Activated naive CD4-positive, alpha-beta T cell (primary cell): ENCODE measurements around the gene MAP4K1.
"Not testable (repeated sequence)": the region's sequence is repeated elsewhere in the genome, so short reads cannot be mapped to it uniquely, and the experiment has no call there.

Experiments
- DNase-seq, 4 experiments: peaks; one replicate each; lab custom pipeline; 2025; lab: John Stamatoyannopoulos, UW

Gene MAP4K1

DNA sequence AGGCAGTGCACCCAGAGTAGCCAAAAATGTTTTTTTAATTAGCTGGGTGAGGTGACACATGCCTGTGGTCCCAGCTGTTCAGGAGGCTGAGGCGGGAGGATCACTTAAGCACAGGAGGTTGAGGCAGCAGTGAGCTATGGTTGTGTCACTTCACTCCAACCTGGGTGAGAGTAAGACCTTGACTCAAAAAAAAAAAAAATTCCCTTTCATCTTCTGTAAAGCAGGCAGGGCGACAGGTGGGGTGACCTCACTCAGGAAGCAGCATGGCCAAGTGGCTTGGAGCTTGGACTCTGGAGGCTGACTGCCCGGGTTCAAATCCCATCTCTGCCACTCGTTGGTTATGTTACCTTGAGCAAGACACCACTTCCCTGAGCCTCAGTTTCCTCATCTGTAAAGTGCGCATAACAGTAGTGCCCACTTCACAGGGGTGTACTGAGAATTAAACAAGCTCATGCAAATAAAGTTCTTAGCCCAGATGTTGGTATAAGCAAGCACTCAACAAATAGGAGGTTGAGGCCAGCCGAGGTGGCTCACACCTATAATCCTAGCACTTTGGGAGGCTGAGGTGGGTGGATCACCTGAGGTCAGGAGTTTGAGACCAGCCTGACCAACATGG lies 48.3 kb downstream of the MAP4K1 start:
- DNase-seq, result no peak

DNA sequence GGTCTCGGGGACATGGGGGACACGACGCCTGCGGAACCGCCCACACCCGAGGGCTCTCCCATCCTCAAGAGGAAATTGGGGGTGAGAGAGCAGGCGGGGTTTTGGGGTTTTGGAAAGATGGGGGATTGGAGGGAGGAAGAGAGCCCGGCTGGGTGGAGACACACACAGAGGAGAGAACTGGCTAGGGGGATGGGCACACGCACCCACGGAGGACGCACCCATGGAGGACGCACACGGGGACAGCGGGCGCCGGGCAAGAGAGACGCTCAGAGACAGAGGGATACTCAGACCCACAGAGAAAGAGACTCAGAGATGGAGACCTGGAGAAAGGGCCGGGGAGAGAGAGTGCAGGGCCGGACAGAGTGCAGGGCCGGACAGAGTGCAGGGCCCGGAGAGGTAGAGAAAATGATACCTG lies 52.1 kb downstream of the MAP4K1 start:
- DNase-seq, result no peak

DNA sequence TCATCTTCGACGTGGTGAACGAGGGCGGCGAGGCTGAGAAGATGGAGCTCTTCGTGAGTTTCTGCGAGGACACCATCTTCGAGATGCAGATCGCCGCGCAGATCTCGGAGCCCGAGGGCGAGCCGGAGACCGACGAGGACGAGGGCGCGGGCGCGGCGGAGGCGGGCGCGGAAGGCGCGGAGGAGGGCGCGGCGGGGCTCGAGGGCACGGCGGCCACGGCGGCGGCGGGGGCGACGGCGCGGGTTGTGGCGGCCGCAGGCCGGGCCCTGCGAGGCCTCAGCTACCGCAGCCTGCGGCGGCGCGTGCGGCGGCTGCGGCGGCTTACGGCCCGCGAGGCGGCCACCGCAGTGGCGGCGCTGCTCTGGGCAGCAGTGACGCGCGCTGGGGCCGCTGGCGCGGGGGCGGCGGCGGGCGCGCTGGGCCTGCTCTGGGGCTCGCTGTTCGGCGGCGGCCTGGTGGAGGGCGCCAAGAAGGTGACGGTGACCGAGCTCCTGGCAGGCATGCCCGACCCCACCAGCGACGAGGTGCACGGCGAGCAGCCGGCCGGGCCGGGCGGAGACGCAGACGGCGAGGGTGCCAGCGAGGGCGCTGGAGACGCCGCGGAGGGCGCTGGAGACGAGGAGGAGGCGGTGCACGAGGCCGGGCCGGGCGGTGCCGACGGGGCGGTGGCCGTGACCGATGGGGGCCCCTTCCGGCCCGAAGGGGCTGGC lies 52.6 kb downstream of the MAP4K1 start:
- DNase-seq, result no peak

DNA sequence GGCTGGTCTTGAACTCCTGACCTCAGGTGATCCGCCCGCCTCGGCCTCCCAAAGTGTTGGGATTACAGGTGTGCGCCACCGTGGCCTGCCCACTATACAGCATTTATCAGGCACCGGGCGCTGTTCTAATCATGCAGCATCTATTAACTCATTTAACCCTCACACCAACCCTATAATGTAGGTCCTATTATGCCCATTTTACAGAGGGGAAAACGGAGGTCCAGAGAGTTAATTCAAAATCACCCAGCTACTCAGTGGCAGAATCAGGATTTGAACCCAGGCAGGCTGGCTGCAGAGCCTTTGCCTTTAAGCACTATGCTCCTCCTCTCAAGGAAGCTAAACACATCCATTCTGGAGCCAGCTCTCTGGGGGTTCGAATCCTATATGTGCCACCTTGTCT lies 54.3 kb downstream of the MAP4K1 start:
- no peak for DNase-seq

DNA sequence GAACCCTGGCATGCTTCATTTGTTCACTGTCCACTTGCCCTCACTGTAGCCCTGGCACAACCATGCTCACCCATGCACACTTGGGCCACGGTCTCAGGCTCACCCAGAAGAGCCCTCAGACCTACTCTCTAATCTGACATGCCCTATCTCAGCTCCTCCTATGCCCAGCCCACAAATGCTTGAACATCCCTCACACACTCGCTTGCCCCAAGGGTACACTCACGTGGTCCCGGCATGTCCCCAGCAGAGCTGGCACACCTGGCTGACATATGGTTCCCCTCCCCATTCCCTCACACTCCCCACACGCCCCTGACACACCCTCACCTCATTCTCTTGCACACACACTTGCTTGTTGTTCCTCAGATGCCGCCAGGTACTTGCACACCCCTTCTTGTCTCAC lies 55.7 kb downstream of the MAP4K1 start:
- no peak for DNase-seq

DNA sequence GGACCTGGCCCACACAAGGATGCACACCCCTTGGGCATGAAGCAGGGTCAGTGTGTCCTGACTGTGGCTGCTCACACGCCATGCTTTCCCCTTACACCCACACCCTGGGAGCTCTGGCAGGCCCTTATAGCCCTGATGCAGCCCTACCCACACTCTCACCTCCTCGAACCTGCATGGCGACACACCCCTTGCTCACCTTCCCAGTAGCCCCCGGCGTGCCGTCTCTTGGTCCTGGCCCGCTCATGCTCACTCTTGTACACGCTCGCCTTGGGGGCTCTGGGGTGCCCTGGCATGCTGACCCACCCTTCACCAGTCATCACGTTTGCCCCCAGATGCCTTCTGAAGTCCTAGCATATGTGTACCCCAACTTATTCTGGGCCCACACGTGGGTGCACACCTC lies 56.1 kb downstream of the MAP4K1 start:
- no peak for DNase-seq

DNA sequence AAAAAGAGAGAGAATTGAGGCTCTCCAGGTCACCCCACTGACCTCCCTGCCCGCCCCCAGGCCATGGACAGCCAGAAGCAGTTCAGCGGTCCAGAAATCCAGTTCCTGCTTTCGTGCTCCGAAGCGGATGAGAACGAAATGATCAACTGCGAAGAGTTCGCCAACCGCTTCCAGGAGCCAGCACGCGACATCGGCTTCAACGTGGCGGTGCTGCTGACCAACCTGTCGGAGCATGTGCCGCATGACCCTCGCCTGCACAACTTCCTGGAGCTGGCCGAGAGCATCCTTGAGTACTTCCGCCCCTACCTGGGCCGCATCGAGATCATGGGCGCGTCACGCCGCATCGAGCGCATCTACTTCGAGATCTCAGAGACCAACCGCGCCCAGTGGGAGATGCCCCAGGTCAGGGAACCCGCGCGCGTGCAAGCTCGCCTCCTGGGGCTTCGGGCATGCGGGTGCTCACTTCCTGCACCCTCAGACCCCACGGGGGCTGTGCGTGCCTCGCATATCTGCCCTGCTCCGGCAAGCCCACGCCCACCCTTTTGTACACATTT lies 56.6 kb downstream of the MAP4K1 start:
- DNase-seq, result no peak

DNA sequence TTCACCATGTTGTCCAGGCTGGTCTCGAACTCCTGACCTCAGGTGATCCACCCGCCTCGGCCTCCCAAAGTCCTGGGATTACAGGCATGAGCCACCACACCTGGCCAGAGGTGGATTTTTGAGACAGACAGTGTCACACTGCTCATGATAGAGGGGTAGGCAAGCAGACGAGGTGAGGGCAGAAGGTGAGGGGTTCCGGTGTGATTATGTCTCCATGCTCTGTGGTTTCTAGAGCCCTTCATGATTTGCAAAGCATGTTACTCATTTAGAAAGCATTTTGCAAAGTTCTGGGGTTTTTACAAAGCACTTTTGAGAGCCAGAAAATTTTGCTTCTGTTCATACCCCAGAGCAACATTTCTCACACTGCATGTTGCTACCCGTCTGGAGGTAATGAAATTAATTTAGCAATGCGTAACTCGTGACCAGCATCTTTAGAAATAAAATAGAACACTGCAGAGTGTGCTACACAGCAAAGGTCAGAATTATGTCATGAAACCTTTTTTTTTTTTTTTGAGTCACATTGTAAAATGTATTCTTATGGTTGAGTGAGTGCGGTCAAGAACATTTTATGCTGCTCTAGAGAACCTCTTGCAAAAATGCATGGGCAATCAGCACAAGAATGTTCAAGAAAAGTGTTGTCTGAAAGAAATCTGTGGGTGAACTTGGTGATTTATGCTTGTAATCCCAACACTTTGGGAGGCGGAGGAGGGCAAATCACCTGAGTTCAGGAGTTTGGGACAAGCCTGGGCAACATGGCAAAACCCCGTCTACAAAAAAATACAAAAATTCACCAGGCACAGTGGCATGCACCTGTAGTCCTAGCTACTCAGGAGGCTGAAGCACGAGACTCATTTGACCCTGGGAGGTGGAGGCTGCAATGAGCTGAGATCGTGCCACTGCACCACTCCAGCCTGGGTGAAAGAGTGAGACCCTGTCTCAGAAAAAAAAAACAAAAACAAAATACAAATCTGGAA lies 58.0 kb downstream of the MAP4K1 start:
- DNase-seq, result no peak

DNA sequence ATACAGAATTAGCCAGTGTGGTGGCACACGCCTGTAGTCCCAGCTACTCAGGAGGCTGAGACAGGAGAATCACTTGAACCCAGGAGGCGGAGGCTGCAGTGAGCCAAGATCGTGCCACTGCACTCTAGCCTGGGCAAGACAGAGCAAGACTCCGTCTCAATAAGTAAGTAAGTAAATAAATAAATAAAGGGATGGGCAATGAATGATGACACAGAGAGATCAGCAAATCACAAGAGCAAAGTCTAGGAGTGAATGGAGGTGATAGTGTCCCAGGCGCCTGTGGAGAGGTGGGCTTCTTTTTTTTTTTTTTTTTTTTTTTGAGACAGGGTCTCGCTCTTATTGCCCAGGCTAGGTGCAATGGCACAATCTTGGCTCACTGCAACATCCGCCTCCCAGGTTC lies 58.8 kb downstream of the MAP4K1 start:
- DNase-seq, result not testable (repeated sequence)

DNA sequence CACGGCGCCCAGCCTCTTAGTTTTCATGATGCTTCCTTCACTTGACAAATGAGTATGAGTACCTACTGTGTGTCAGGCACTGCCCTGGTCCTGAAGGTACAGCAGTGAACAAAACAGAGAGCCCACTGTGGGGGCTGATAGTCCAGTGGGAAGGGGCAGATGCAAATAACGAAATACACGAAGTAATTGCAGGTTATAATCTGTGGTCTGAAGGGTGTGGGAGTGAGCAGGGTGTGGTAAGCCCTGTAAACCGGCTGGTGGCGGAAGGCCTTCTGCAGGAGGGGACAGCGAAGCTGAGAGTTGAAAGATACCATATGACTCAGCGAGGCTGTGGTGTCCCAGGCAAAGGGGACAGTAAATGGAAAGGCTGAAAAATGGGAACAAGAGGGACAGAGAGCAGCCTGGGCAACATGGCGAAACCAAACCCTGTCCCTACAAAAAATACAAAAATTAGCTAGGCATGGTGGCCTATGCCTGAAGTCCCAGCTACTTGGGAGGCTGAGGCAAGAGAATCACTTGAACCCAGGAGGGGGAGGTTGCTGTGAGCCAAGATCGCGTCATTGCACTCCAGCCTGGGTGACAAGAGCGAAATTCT lies 60.5 kb downstream of the MAP4K1 start:
- no peak for DNase-seq

DNA sequence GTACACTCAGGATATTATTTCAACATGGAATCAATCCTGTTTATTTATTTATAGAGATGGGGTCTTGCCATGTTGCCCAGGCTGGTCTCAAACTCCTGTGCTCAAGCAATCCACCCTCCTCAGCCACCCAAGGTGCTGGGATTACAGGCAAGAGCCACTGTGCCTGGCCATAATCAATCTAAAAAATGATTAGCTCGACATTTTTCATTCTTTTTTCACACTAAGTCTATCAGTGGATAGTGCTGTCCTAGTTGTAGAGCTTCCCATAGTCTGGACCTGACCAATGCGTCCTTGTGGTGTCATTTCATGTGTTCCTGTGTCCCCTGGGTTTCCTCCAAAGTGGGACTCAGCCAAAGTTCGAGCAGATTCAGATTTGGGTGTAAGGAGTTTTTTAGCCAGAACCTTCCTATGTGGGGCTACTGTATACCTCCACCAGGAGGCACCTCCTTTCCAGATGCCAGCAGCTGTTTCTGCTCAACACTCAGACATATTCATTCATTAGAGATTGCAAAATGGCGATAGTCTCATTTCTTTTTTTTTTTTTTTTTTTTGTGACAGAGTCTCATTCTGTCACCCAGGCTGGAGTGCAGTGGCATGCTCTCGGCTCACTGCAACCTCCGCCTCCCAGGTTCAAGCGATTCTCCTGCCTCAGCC lies 61.1 kb downstream of the MAP4K1 start:
- DNase-seq, result no peak

DNA sequence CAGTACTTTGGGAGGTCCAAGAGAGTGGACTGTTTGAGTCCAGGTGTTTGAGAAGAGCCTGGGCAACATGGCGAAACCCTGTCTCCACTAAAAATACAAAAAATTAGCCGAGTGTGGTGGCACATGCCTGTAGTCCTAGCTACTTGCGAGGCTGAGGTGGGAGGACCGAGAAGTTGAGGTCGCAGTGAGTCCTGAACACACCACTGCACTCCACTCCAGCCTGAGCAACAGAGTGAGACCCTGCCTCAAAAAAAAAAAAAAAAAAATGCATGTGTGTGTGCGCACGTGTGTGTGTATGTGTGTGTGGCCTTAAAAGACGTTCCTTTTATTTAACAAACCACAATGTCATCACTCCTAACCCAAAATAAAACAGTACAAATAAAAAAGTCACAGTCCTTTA lies 62.6 kb downstream of the MAP4K1 start:
- DNase-seq, result no peak

DNA sequence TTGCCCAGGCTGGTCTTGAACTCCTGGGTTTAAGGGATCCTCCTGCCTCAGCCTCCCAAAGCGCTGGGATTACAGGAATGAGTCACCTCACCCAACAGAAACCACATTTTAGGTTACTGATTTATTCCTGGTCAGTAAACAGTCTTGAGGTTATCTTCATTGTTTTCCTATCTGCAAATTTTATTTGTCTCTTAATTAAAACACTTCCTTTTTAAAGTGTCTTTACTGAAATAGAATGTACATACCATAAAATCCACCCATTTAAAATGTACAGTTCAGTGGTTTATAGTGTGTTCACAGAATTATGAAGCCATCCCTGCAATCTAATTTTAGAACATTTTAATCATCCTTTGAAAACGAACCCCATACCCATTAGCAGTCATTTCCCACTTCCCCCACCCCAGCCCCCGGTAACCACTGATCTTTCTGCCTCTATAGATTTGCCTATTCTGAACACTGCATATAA lies 63.0 kb downstream of the MAP4K1 start:
- no peak for DNase-seq

DNA sequence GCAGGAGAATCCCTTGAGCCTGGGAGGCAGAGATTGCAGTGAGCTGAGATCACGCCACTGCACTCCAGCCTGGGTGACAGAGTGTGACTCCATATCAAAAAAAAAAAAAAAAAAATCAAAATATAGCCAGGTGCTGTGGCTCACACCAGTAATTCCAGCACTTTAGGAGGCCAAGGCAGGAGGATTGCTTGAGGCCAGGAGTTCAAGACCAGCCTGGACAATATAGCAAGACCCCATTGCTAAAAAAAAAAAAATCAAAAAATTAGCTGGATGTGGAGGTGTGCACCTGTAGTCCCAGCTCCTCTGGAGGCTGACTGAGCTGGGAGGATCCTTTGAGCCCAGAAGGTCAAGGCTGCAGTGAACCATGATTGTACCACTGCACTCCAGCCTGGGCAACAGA lies 64.5 kb downstream of the MAP4K1 start:
- DNase-seq, result not testable (repeated sequence)

DNA sequence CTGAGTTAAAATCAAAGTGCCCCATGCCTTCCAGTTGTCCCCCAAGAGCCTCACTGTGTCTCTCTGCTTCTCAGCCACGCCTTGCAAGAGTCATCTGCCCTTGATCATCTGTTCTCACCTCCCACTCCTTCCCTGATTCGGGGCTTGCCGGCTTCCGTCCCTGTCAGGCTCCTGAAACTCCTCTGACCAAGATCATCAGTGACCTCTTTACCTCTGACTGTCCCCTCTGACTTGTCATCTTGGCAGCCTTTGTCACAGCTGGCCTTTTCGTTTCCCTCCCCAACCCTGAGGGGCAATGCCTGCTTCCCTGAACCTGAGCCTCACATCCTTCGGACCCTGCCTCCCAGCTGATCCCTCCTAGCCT lies 66.3 kb downstream of the MAP4K1 start:
- no peak for DNase-seq

DNA sequence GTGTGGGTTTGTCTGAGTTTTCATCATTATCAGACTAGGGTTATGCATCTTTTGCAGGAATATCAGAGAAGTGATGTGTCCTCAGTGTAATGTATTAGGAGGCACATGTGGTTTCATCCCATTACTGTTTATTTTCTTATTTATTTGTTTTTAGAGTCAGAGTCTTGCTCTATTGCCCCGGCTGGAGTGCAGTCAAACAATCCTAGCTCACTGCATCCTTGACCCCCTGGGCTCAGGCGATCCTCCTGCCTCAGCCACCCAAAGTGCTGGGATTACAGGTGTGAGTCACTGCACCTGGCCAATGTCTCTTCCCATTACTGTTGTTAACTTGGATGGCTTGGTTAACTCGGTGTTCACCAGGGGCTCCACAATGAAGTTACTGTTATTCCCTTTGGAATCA lies 67.4 kb downstream of the MAP4K1 start:
- DNase-seq, result no peak

DNA sequence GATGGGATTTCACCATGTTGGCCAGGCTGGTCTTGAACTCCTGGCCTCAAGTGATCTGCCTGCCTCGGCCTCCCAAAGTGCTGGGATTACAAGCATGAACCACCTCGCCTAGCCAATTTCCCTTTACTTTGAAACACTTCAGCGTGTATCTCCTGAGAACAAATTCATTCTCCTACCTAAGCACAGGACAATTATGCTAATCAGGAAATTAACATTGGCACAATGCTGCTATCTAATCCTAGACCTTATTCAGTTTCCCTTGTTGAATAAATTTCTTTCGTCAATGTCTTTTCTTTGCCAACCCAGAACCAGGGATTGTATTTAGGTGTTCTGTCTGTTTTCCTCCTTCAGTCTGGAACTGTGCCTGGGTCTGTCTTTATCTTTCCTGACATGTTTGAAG lies 67.8 kb downstream of the MAP4K1 start:
- no peak for DNase-seq

DNA sequence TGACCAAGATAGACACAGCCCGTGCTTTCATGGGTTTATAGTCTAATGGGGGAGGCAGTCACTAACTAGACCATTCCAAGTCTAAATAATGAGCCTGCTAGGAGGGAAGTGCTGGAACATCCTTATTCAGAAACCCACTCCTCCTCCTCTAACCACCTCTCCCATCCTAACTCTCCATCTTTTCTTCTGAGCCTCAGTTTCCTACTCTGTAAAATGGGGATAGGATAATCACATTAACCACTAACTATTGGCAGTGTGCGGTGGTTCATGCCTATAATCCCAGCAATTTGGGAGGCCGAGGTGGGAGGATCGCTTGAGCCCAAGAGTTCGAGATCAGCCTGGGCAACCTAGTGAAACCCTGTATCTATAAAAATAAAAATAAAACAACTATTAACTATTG lies 68.7 kb downstream of the MAP4K1 start:
- DNase-seq, result no peak

DNA sequence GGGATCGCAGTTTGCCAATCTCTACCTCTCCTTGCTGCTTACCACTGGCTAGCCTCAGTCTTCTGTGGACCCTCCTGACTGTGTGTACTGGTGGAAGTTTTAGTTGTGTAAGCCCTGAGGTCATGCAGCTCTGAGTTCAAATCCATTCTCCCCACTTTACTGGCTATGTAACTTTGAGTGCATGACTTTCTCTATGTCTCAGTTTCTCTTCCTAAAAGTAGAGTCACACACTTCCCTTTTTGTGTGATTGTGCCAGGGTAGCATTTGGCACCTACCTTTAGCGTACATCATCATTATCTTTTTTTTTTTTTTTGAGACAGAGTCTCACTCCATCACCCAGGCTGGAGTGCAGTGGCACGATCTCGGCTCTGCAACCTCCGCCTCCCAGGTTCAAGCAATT lies 70.3 kb downstream of the MAP4K1 start:
- no peak for DNase-seq

DNA sequence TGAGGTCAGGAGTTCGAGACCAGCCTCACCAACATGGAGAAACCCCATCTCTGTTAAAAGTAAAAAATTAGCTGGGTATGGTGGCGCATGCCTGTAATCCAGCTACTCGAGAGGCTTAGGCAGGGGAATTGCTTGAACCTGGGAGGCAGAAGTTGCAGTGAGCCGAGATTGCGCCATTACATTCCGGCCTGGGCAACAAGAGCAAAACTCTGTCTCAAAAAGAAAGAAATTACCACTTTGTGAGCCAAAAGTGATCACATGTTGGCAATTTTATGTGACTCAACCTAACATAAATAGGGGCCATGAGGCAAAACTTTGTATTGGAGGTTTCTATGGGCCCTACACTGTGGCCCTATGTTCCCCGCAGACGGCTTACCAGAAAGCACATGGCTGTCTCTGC lies 72.2 kb downstream of the MAP4K1 start:
- DNase-seq, result no peak

DNA sequence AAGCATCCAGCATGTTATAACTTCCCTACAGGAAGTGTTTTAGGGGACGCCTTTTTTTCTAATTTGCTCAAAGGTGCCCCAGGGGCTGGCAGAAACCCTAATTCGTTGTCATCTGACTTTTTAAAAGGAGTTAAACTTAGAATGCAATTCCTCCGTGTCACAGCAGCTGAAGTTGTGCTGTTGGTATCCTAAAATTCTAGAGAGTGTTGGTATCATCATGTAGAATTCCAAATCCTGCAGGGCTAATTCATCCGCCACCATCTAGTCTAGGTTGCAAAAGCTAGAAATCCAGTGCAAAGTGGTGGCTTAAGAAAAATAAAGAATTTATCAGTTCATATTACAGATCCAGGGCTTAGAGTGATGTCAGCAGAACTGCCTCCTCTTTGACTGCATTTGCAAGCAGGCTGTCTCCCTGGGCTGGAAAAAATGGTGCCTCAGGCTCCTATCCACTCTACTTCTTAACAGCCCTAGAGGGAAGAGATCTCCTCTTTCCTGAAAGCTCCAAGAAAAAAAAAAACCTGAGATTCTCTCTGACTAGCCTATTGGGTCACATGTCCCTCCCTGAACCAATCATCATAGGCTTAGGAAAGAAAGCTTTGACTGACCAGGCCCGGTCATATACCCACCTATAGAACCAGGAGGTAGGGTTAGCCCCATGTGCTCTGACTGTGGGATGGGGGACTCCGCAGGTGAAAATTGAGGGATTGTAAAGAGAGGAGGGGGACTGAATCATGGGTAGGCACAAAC lies 73.0 kb downstream of the MAP4K1 start:
- no peak for DNase-seq
